Brain microvascular endothelial cell (primary cell): Measurements from ENCODE around the gene HPS4.

ENCODE experiments used
- DNase-seq: peaks from one replicate; pipeline ENCODE4 v3.0.0-alpha.2; 2020
- H3K27ac ChIP-seq: fragments of 250-450 bp; sonication (Bioruptor Pico); 2 replicates; pipeline ENCODE4 v1.5.1; 2020; ENCODE audit warnings: mild to moderate bottlenecking, moderate library complexity
- H3K27me3 ChIP-seq: fragments of 250-450 bp; sonication (Bioruptor Pico); replicated peaks from 2 replicates; pipeline ENCODE4 v1.5.1; 2020; ENCODE audit warnings: mild to moderate bottlenecking
- H3K36me3 ChIP-seq: fragments of 250-450 bp; sonication (Bioruptor Pico); replicated peaks from 2 replicates; pipeline ENCODE4 v1.5.1; 2020; ENCODE audit warnings: mild to moderate bottlenecking
- H3K4me3 ChIP-seq: 2 replicates; pipeline ENCODE4 v1.5.1; 2011; ENCODE audit warnings: low read depth, mild to moderate bottlenecking, control low read depth, low read length, moderate library complexity
- in situ Hi-C: cut with HindIII; loops from 2 replicates; pipeline ENCODE4 v1.10.0; 2017; ENCODE audit warnings: low sequenced_read_pairs, low pct_ligation_motif_present
- TF ChIP-seq, protein P1 (sequence below): IDR thresholded peaks from 2 replicates; pipeline ENCODE4 v1.5.1; 2011; ENCODE audit warnings: low read depth, mild to moderate bottlenecking, moderate library complexity, low read length, control low read depth, inconsistent platforms; ENCODE audit errors: missing control alignments

Gene HPS4

DNA sequence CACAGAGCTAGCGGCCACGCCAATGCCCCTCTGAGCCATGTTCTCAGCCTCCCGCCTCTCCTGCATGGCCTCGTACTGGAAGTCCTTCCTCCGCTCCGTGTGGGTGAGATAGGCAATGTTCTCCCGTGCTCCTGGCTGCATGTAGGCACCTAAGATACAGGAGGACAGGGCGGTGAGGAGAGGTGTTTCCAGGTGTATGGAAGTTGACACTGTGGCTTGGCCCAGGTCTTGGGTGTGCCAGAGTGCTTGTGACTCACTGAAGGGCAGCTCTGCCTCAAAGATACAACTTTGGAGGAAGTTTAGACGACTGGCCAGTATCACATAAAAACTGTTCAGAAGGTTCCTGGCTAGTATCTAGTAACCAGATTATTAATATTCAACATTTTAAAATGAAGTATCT, 8.6 kb upstream of the HPS4 start:
- TF ChIP-seq, protein P1, sequence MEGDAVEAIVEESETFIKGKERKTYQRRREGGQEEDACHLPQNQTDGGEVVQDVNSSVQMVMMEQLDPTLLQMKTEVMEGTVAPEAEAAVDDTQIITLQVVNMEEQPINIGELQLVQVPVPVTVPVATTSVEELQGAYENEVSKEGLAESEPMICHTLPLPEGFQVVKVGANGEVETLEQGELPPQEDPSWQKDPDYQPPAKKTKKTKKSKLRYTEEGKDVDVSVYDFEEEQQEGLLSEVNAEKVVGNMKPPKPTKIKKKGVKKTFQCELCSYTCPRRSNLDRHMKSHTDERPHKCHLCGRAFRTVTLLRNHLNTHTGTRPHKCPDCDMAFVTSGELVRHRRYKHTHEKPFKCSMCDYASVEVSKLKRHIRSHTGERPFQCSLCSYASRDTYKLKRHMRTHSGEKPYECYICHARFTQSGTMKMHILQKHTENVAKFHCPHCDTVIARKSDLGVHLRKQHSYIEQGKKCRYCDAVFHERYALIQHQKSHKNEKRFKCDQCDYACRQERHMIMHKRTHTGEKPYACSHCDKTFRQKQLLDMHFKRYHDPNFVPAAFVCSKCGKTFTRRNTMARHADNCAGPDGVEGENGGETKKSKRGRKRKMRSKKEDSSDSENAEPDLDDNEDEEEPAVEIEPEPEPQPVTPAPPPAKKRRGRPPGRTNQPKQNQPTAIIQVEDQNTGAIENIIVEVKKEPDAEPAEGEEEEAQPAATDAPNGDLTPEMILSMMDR, result no peak
- Histone ChIP-seq H3K27me3 (no peaks in the 10 kb centered on the region), H3K36me3 (peaks cover 82% of the 10 kb centered on the region), H3K27ac (no peak overlapping the region), H3K4me3 (no peak overlapping the region)
- in situ Hi-C loops, result no loop called here
- no peak for DNase-seq

- Histone ChIP-seq H3K36me3 (peaks cover 61% of the 10 kb centered on the region), H3K4me3 (no peak overlapping the region), H3K27me3 (no peaks in the 10 kb centered on the region), H3K27ac (no peak overlapping the region)
- TF ChIP-seq, protein P1, result no peak
- in situ Hi-C loops, result no loop called here
- DNase-seq, result no peak
Observed at GRCh38 chr22:26489447-26490036, 6.0 kb upstream of the HPS4 start.

DNA sequence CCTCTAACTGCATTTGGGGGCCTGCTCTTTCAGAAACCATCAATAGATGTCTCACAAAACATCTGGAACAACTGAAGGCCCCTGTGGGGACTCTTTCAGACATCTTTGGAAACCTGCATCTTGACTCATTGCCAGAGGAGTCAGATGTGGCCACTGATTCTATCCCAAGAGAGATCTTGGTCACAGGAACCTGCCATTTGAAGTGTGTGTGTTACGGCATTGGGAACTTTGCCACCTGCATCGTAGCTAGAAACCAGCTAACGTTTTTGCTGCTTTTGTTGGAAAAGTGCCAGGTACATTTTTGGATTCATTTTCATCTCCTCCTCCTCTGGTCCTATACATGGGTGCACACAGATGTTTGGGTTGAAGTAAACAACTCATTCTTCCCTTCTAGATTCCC, 4.4 kb upstream of the HPS4 start:
- in situ Hi-C loops, result no loop called here
- DNase-seq, result no peak
- TF ChIP-seq, protein P1, result no peak
- no peak overlapping the region for H3K27ac ChIP-seq
- H3K27me3 ChIP-seq, result no peaks in the 10 kb centered on the region
- H3K4me3 ChIP-seq, result no peak overlapping the region
- H3K36me3 ChIP-seq, result peaks cover 45% of the 10 kb centered on the region

GRCh38 chr22:26486394-26486793, 2.8 kb upstream of the HPS4 start:
- Histone ChIP-seq H3K27me3 (no peaks in the 10 kb centered on the region), H3K27ac (no peak overlapping the region), H3K36me3 (peaks cover 29% of the 10 kb centered on the region), H3K4me3 (no peak overlapping the region)
- in situ Hi-C loops, result no loop called here
- TF ChIP-seq, protein P1, result no peak
- DNase-seq, result no peak

DNA sequence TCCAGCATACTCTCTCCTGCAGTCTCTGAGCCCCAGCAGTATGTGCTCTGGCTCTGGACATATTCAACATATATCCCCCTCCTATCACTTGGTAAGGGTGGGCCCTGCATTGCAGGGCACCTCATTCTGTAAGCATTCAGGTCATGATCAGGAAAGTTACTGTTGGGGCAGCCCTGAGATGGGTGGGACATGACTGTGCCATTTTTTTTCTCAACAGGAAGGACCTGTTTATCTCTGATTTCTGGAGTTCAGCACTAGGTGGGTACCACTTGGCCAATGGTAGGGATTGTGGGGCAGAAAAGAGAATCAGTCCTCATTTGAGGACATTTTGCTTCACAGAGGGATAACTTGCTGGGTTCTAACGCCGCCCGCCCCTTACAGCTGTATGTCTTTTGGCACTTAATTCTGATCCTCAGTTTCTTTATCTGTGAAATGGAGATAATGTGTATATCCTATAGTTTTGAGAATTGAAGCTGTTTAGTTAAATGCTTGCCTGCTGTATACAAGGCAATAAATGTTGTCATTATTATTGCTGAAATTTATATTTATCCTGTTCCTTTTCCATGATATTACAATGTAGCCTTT, 2.3 kb upstream of the HPS4 start:
- Histone ChIP-seq H3K27me3 (no peaks in the 10 kb centered on the region), H3K4me3 (no peak overlapping the region), H3K36me3 (peaks cover 24% of the 10 kb centered on the region), H3K27ac (no peak overlapping the region)
- DNase-seq, result no peak
- in situ Hi-C loops, result no loop called here
- TF ChIP-seq, protein P1, result no peak

GRCh38 chr22:26485013-26485412, 1.4 kb upstream of the HPS4 start:
- no peak for DNase-seq
- H3K27ac ChIP-seq, result no peak overlapping the region
- H3K4me3 ChIP-seq, result no peak overlapping the region
- H3K27me3 ChIP-seq, result no peaks in the 10 kb centered on the region
- H3K36me3 ChIP-seq, result peaks cover 21% of the 10 kb centered on the region
- TF ChIP-seq, protein P1, result no peak
- in situ Hi-C loops, result no loop called here
